Gastrocnemius medialis (tissue), 4 donors: ENCODE measurements around the gene DCLK2.

Source experiments
- POLR2A ChIP-seq, 2 donors: fragments of 450-650 bp; IDR thresholded peaks; one replicate each; pipeline ENCODE4 v1.6.1; 2017; ENCODE audit warnings: antibody characterized with exemption in 2 of 2, mild to moderate bottlenecking in 2 of 2, moderate library complexity in 2 of 2
- TF ChIP-seq, protein P1 (sequence below), 5 experiments: fragments of 450-650 bp in 3 of 5; fragments of 200-600 bp in 2 of 5; sonication (generic) in 2 of 5; IDR thresholded peaks in 4 of 5; conservative IDR thresholded peaks in 1 of 5; 1 replicate in 4 of 5; 2 replicates in 1 of 5; pipeline ENCODE4 v1.5.1; 2016 to 2019; ENCODE audit warnings: antibody characterized with exemption in 5 of 5, mild to moderate bottlenecking in 3 of 5, moderate library complexity in 3 of 5

DNA sequence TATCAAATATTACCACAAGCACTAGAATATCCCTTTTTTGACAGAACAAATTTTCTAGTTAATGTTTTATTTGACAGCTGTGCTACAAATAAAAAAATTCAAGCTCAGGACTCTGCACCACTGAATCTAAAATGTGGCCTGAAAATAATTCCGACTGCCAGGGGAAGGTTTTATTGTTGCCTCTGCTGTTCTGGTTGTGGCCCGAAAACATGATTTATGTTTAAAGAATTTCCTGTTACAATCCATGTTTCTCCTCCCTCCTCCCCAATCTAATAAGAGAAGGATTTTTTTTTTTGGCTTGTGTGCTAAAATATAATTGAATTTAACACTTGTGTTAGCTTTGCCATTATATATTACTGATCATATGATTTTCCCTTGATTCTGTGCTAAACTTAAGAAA is 227.8 kb downstream of the DCLK2 start:
- TF ChIP-seq POLR2A (IDR thresholded peaks at IDR 0.05): no peak
- TF ChIP-seq, protein P1, sequence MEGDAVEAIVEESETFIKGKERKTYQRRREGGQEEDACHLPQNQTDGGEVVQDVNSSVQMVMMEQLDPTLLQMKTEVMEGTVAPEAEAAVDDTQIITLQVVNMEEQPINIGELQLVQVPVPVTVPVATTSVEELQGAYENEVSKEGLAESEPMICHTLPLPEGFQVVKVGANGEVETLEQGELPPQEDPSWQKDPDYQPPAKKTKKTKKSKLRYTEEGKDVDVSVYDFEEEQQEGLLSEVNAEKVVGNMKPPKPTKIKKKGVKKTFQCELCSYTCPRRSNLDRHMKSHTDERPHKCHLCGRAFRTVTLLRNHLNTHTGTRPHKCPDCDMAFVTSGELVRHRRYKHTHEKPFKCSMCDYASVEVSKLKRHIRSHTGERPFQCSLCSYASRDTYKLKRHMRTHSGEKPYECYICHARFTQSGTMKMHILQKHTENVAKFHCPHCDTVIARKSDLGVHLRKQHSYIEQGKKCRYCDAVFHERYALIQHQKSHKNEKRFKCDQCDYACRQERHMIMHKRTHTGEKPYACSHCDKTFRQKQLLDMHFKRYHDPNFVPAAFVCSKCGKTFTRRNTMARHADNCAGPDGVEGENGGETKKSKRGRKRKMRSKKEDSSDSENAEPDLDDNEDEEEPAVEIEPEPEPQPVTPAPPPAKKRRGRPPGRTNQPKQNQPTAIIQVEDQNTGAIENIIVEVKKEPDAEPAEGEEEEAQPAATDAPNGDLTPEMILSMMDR (IDR thresholded peaks at IDR 0.05 in 4 of 5, conservative IDR thresholded peaks at IDR 0.05 in 1 of 5): no peak
